Sciatic nerve (tissue), 2 donors: ENCODE data around the gene SLC38A8. TPM values are rescaled to one million over a fixed set of nuclear protein-coding genes. Genes with fewer than 3 reads are reported as not detected.
A peak's percentile ranks its signal among the peaks of the same experiment; 100 is the strongest.

Experiments used
- ATAC-seq: fragments of 200-7000 bp; cut with Tn5 transposase; one replicate; pipeline ENCODE4 v1.9.1; 2020; ENCODE audit warnings: mild to moderate bottlenecking, moderate library complexity
- DNase-seq: peaks from one replicate; pipeline ENCODE4 v3.0.0-alpha.2; 2020; ENCODE audit warnings: low spot score
- intact Hi-C: fragments of 100-400 bp; cut with DNase I; formaldehyde crosslinking; loops from one replicate; pipeline ENCODE4 v1.14.2; 2022
- total RNA-seq: library from RNA; stranded (reverse); fragmentation: NEBNext Ultra II Directional; extraction: Animal tissue kit (Norgen Biotek cat#: 25700); gene quantifications from one replicate; pipeline ENCODE4 v1.2.1, GENCODE V29; 2021
- donor health status: DM: no; HTN: no; CAD: no.
- donor health status: DM: no; HTN: no; CAD: no.

SLC38A8 gene
- total RNA-seq = not detected

- intact Hi-C loops = no loop called here
- DNase-seq (no peak), ATAC-seq (no peak)
These were observed at the start of gene SLC38A8 for GRCh38 chr16:84042308-84042878. Gene SLC38A8, minus strand, starts transcription at chr16:84042795. Its CDS starts 638 bp downstream, at chr16:84042157.

- no peak for ATAC-seq
- DNase-seq = no peak
- intact Hi-C loops = loop anchor here (1.0 kb wide), 1 partner anchor 24 kb away; no protein-coding TSS in a partner anchor
These were observed 48.9 kb upstream of the SLC38A8 start for GRCh38 chr16:84091460-84091859.

GRCh38 chr16:84090211-84090610 is 47.6 kb upstream of the SLC38A8 start:
- intact Hi-C loops = no loop called here
- DNase-seq = no peak
- no peak for ATAC-seq

GRCh38 chr16:84088695-84089395 is 46.2 kb upstream of the SLC38A8 start:
- no peak for ATAC-seq

GRCh38 chr16:84087466-84088151 is 45.0 kb upstream of the SLC38A8 start:
- intact Hi-C loops = loop anchor here (10.0 kb wide), 1 partner anchor 97 kb away; the partner anchor contains the start of gene TAF1C
- no peak for DNase-seq

More at GRCh38 chr16:84088695-84089395, 46.2 kb upstream of the SLC38A8 start:
- DNase-seq = no peak
- intact Hi-C loops = loop anchor here (10.0 kb wide), 1 partner anchor 96 kb away; the partner anchor contains the start of gene TAF1C

GRCh38 chr16:84087001-84087400 is 44.4 kb upstream of the SLC38A8 start:
- ATAC-seq (no peak), DNase-seq (no peak)
- intact Hi-C loops = loop anchor here (10.0 kb wide), 1 partner anchor 98 kb away; the partner anchor contains the start of gene TAF1C

More at GRCh38 chr16:84087466-84088151, 45.0 kb upstream of the SLC38A8 start:
- no peak for ATAC-seq

GRCh38 chr16:84086341-84086740 is 43.7 kb upstream of the SLC38A8 start:
- intact Hi-C loops = loop anchor here (10.0 kb wide), 1 partner anchor 98 kb away; the partner anchor contains the start of gene TAF1C
- ATAC-seq (no peak), DNase-seq (no peak)

GRCh38 chr16:84085773-84086172 is 43.2 kb upstream of the SLC38A8 start:
- DNase-seq = no peak
- no peak for ATAC-seq
- intact Hi-C loops = loop anchor here (10.0 kb wide), 1 partner anchor 99 kb away; the partner anchor contains the start of gene TAF1C

- intact Hi-C loops = loop anchor here (10.0 kb wide), 1 partner anchor 100 kb away; the partner anchor contains the start of gene TAF1C
- ATAC-seq = no peak
- DNase-seq = no peak
These were observed 42.7 kb upstream of the SLC38A8 start for GRCh38 chr16:84085271-84085667.

GRCh38 chr16:84084570-84085270 is 42.1 kb upstream of the SLC38A8 start:
- DNase-seq = no peak
- ATAC-seq = peak; percentile 47
- intact Hi-C loops = loop anchor here (10.0 kb wide), 1 partner anchor 100 kb away; the partner anchor contains the start of gene TAF1C

- intact Hi-C loops = loop anchor here (10.0 kb wide), 1 partner anchor 102 kb away; the partner anchor contains the start of gene TAF1C
- ATAC-seq = peak; percentile 81
These were observed 40.4 kb upstream of the SLC38A8 start for GRCh38 chr16:84082835-84083569.

GRCh38 chr16:84082110-84082509 is 39.5 kb upstream of the SLC38A8 start:
- ATAC-seq (no peak), DNase-seq (no peak)
- intact Hi-C loops = loop anchor here (10.0 kb wide), 1 partner anchor 103 kb away; the partner anchor contains the start of gene TAF1C

More at GRCh38 chr16:84082835-84083569, 40.4 kb upstream of the SLC38A8 start:
- no peak for DNase-seq

GRCh38 chr16:84081446-84081989 is 38.9 kb upstream of the SLC38A8 start:
- intact Hi-C loops = loop anchor here (10.0 kb wide), 1 partner anchor 103 kb away; the partner anchor contains the start of gene TAF1C
- ATAC-seq = peak; percentile 57
- no peak for DNase-seq

GRCh38 chr16:84080813-84081212 is 38.2 kb upstream of the SLC38A8 start:
- ATAC-seq (no peak), DNase-seq (no peak)
- intact Hi-C loops = loop anchor here (10.0 kb wide), 1 partner anchor 104 kb away; the partner anchor contains the start of gene TAF1C

GRCh38 chr16:84080378-84080777 is 37.8 kb upstream of the SLC38A8 start:
- DNase-seq = no peak
- intact Hi-C loops = loop anchor here (10.0 kb wide), 1 partner anchor 104 kb away; the partner anchor contains the start of gene TAF1C
- ATAC-seq = no peak

- intact Hi-C loops = loop anchor here (10.0 kb wide), 1 partner anchor 105 kb away; the partner anchor contains the start of gene TAF1C
- ATAC-seq = no peak
- DNase-seq = no peak
These were observed 37.1 kb upstream of the SLC38A8 start for GRCh38 chr16:84079664-84080063.

- DNase-seq (no peak), ATAC-seq (no peak)
- intact Hi-C loops = no loop called here
These were observed 32.8 kb upstream of the SLC38A8 start for GRCh38 chr16:84075376-84075775.
